A549 (cell line): ENCODE results near the gene TMEM238L. TPM values are rescaled to one million over a fixed set of nuclear protein-coding genes. Genes with fewer than 3 reads are reported as not detected.

Experiments used
- ATAC-seq, 2 experiments: fragments of 200-7000 bp in 1 of 2; fragments of >200 bp in 1 of 2; cut with Nextera tagmentation in 1 of 2; cut with Tn5 transposase in 1 of 2; 3 replicates each; pipeline versions ENCODE4 v1.8.0 to v1.9.1; 2018 to 2020; ENCODE audit warnings: mild to moderate bottlenecking in 1 of 2, moderate library complexity in 1 of 2
- CTCF ChIA-PET: fragments of 300-600 bp; sonication (Branson Sonifier 250); formaldehyde crosslinking; extraction: SDS; loops from one replicate; lab custom pipeline; 2021; ENCODE audit warnings: antibody characterized with exemption, inconsistent platforms; lab: Yijun Ruan, JAX
- POLR2A ChIA-PET: fragments of 350-600 bp; formaldehyde crosslinking; extraction: SDS; loops from one replicate; lab custom pipeline; 2021; ENCODE audit warnings: antibody characterized with exemption, inconsistent platforms; lab: Yijun Ruan, JAX
- DNase-seq, 2 experiments: peaks; one replicate each; pipeline versions ENCODE4 v3.0.0 to v3.0.0-alpha.2; 2011 to 2016; ENCODE audit warnings: low read depth in 1 of 2, low spot score in 1 of 2
- FAIRE-seq: peaks from 2 replicates; lab custom pipeline; 2011; peaks lifted over from hg19 to GRCh38; lab: Jason Lieb, UNC
- H3K27ac ChIP-seq, 2 experiments: fragments of >200 bp; sonication (Bioruptor Twin); formaldehyde crosslinking; 3 replicates each; pipeline ENCODE4 v1.5.1; 2016 to 2017
- H3K4me1 ChIP-seq: fragments of >200 bp; sonication (Bioruptor Twin); formaldehyde crosslinking; 3 replicates; pipeline ENCODE4 v1.6.1; 2016
- H3K4me2 ChIP-seq: fragments of >200 bp; sonication (Bioruptor Twin); formaldehyde crosslinking; 3 replicates; pipeline ENCODE4 v1.6.1; 2016
- H3K4me3 ChIP-seq: fragments of >200 bp; sonication (Bioruptor Twin); formaldehyde crosslinking; 3 replicates; pipeline ENCODE4 v1.5.1; 2016
- H3K9me3 ChIP-seq: fragments of >200 bp; sonication (Bioruptor Twin); formaldehyde crosslinking; 3 replicates; pipeline ENCODE4 v1.6.1; 2016
- ATOH8 ChIP-seq: fragments of 250-450 bp; sonication (Bioruptor Pico); IDR thresholded peaks from 2 replicates; pipeline ENCODE4 v1.5.0; 2020; ENCODE audit warnings: low read depth, mild to moderate bottlenecking, moderate library complexity
- BCL3 ChIP-seq: fragments of >200 bp; sonication (Bioruptor Twin); formaldehyde crosslinking; IDR thresholded peaks from 3 replicates; pipeline ENCODE4 v1.6.1; 2016
- CBX8 ChIP-seq: fragments of 200-600 bp; sonication (generic); IDR thresholded peaks from 2 replicates; pipeline ENCODE4 v1.6.1; 2016
- CHD2 ChIP-seq: fragments of 150-350 bp; IDR thresholded peaks from 2 replicates; pipeline ENCODE4 v1.6.1; 2014; ENCODE audit warnings: low read length; ENCODE audit not compliant: partially characterized antibody
- CTCF ChIP-seq: fragments of >200 bp; sonication (Bioruptor Twin); formaldehyde crosslinking; IDR thresholded peaks from 3 replicates; pipeline ENCODE4 v1.5.1; 2016
- EHMT2 ChIP-seq: fragments of 200-600 bp; sonication (generic); IDR thresholded peaks from 2 replicates; pipeline ENCODE4 v1.6.1; 2016; ENCODE audit warnings: antibody characterized with exemption, low read depth, mild to moderate bottlenecking, moderate library complexity
- ELK1 ChIP-seq: fragments of 150-350 bp; IDR thresholded peaks from 2 replicates; pipeline ENCODE4 v1.6.1; 2014; ENCODE audit warnings: low read depth, mild to moderate bottlenecking, low read length
- ESRRA ChIP-seq: fragments of 150-350 bp; IDR thresholded peaks from 2 replicates; pipeline ENCODE4 v1.6.1; 2014; ENCODE audit warnings: mild to moderate bottlenecking, low read length, borderline replicate concordance
- FOSB ChIP-seq: fragments of 250-450 bp; sonication (Bioruptor Pico); IDR thresholded peaks from 2 replicates; pipeline ENCODE4 v1.5.0; 2020; ENCODE audit warnings: mild to moderate bottlenecking, moderate library complexity
- FOXS1 ChIP-seq: fragments of 250-450 bp; sonication (Bioruptor Pico); IDR thresholded peaks from 2 replicates; pipeline ENCODE4 v1.5.0; 2020; ENCODE audit warnings: mild to moderate bottlenecking, moderate library complexity
- GATA3 ChIP-seq: IDR thresholded peaks from 2 replicates; pipeline ENCODE4 v1.6.1; 2012; ENCODE audit warnings: borderline replicate concordance
- HDAC2 ChIP-seq: fragments of 200-600 bp; sonication (generic); IDR thresholded peaks from 2 replicates; pipeline ENCODE4 v1.6.1; 2016
- HES2 ChIP-seq: fragments of >200 bp; sonication (Bioruptor Twin); formaldehyde crosslinking; IDR thresholded peaks from 2 replicates; pipeline ENCODE4 v1.6.1; 2016
- JUNB ChIP-seq: fragments of >200 bp; sonication (Bioruptor Twin); formaldehyde crosslinking; IDR thresholded peaks from 2 replicates; pipeline ENCODE4 v1.6.1; 2016
- KDM1A ChIP-seq: fragments of 200-600 bp; sonication (generic); IDR thresholded peaks from 2 replicates; pipeline ENCODE4 v1.6.1; 2016; ENCODE audit warnings: low read depth, mild to moderate bottlenecking
- KDM5A ChIP-seq: fragments of 200-600 bp; sonication (generic); IDR thresholded peaks from 2 replicates; pipeline ENCODE4 v1.6.1; 2016; ENCODE audit warnings: antibody characterized with exemption, mild to moderate bottlenecking
- MYC ChIP-seq: IDR thresholded peaks from 2 replicates; pipeline ENCODE4 v1.6.1; 2012; ENCODE audit warnings: mild to moderate bottlenecking, inconsistent platforms, low read length, improper control_type of control experiment, borderline replicate concordance
- NPAS2 ChIP-seq: fragments of 250-450 bp; sonication (Bioruptor Pico); IDR thresholded peaks from 2 replicates; pipeline ENCODE4 v1.8.0; 2022; ENCODE audit warnings: mild to moderate bottlenecking, moderate library complexity, borderline replicate concordance
- PBX3 ChIP-seq: IDR thresholded peaks from 2 replicates; pipeline ENCODE4 v1.6.1; 2012
- POLR2A ChIP-seq: IDR thresholded peaks from 2 replicates; pipeline ENCODE4 v1.6.1; 2012; ENCODE audit warnings: mild to moderate bottlenecking, low read length
- RCOR1 ChIP-seq: fragments of 150-350 bp; IDR thresholded peaks from 2 replicates; pipeline ENCODE4 v1.6.1; 2014; ENCODE audit warnings: antibody characterized with exemption, low read length, low read depth
- SMC3 ChIP-seq: fragments of >200 bp; sonication (Bioruptor Twin); formaldehyde crosslinking; IDR thresholded peaks from 3 replicates; pipeline ENCODE4 v1.6.1; 2018; ENCODE audit warnings: inconsistent platforms
- SREBF2 ChIP-seq: fragments of 450-650 bp; IDR thresholded peaks from 2 replicates; pipeline ENCODE4 v1.6.1; 2014; ENCODE audit warnings: mild to moderate bottlenecking, moderate library complexity
- TP53 ChIP-seq: fragments of 250-450 bp; sonication (Bioruptor Pico); IDR thresholded peaks from 2 replicates; pipeline ENCODE4 v1.5.0; 2021; ENCODE audit warnings: mild to moderate bottlenecking, moderate library complexity
- ZC3H11A ChIP-seq: fragments of 450-650 bp; IDR thresholded peaks from 2 replicates; pipeline ENCODE4 v1.6.1; 2014; ENCODE audit warnings: antibody characterized with exemption, mild to moderate bottlenecking
- WGBS: methylation state at CpG from one replicate; pipeline ENCODE4 v1.1.6; 2017; ENCODE audit errors: missing lambda C conversion rate; 5-methylcytosine and 5-hydroxymethylcytosine counted together
- polyA plus RNA-seq, 4 experiments: library from polyadenylated mRNA; depleted of rRNA in 3 of 4; stranded (reverse); fragments of >200 nt; fragmentation: RNase III in 1 of 4; extraction: RNeasy Plus Mini Kit Qiagen cat#74134 plus additional on column Dnase treatment in 1 of 4; gene quantifications; 2 replicates in 3 of 4; 3 replicates in 1 of 4; pipeline ENCODE4 v1.2.3, GENCODE V29; 2011 to 2017

TMEM238L gene
- polyA plus RNA-seq, 2 of the 4 experiments (the other 2 are of a cell fraction) = not detected

GRCh38 chr17:10824874-10825273, 21.0 kb upstream of the TMEM238L start:
- POLR2A ChIA-PET = no interaction called here
- Histone ChIP-seq H3K4me2 (no peak overlapping the region), H3K4me1 (no peaks in the 10 kb centered on the region), H3K27ac (no peak overlapping the region), H3K4me3 (no peak overlapping the region), H3K9me3 (no peaks in the 10 kb centered on the region)
- ATAC-seq = no peak
- no peak for TF ChIP-seq BCL3
- TF ChIP-seq KDM1A = no peak
- no peak for TF ChIP-seq HES2
- no peak for TF ChIP-seq EHMT2
- no peak for TF ChIP-seq ATOH8 (CRISPR knock-in tag)
- no peak for TF ChIP-seq GATA3
- TF ChIP-seq FOSB (CRISPR knock-in tag) = no peak
- no peak for TF ChIP-seq CHD2
- TF ChIP-seq POLR2A = no peak
- TF ChIP-seq TP53 (CRISPR knock-in tag) = no peak
- no peak for TF ChIP-seq SMC3
- CTCF ChIA-PET = interaction anchor here (0.8 to 1.1 kb wide), 2 partner anchors 20 to 88 kb away, joined by 4 read pairs; no protein-coding TSS in a partner anchor
- 48% methylated on average over 7 of the region's 7 CpGs for WGBS
- DNase-seq = no peak
- FAIRE-seq = no peak

GRCh38 chr17:10821770-10822169, 17.9 kb upstream of the TMEM238L start:
- FAIRE-seq = no peak

GRCh38 chr17:10821054-10821453, 17.2 kb upstream of the TMEM238L start:
- TF ChIP-seq ESRRA = no peak
- no peak for TF ChIP-seq PBX3
- TF ChIP-seq RCOR1 = no peak
- no peak for TF ChIP-seq NPAS2 (CRISPR knock-in tag)
- TF ChIP-seq MYC = no peak
- TF ChIP-seq JUNB = no peak
- TF ChIP-seq ELK1 = no peak
- no peak for TF ChIP-seq POLR2A
- no peak for TF ChIP-seq KDM1A
- TF ChIP-seq FOXS1 = no peak
- TF ChIP-seq KDM5A = no peak
- no peak for TF ChIP-seq HDAC2
- TF ChIP-seq SREBF2 = no peak
- no peak for TF ChIP-seq TP53 (CRISPR knock-in tag)
- no peak for TF ChIP-seq ZC3H11A
- ChIA-PET POLR2A (no interaction called here), CTCF (interaction anchor here (1.3 to 3.5 kb wide), 2 partner anchors 8 to 84 kb away, joined by 3 to 10 read pairs; no protein-coding TSS in a partner anchor)
- DNase-seq (no peak), FAIRE-seq (no peak), ATAC-seq (no peak)
- no peak overlapping the region for H3K4me3 ChIP-seq
- no peak overlapping the region for H3K4me2 ChIP-seq
- WGBS = 30% methylated on average over 4 of the region's 4 CpGs
- no peak overlapping the region for H3K27ac ChIP-seq
- no peaks in the 10 kb centered on the region for H3K9me3 ChIP-seq
- H3K4me1 ChIP-seq = no peaks in the 10 kb centered on the region

More at GRCh38 chr17:10821770-10822169, 17.9 kb upstream of the TMEM238L start:
- Histone ChIP-seq H3K4me3 (no peak overlapping the region), H3K4me2 (no peak overlapping the region), H3K9me3 (no peaks in the 10 kb centered on the region), H3K27ac (no peak overlapping the region), H3K4me1 (no peaks in the 10 kb centered on the region)
- POLR2A ChIA-PET = no interaction called here
- TF ChIP-seq CTCF = no peak
- TF ChIP-seq TP53 (CRISPR knock-in tag) = no peak
- TF ChIP-seq CBX8 = no peak
- no peak for TF ChIP-seq ZC3H11A
- no peak for TF ChIP-seq KDM1A
- CTCF ChIA-PET = interaction anchor here (1.1 to 3.5 kb wide), 3 partner anchors 9 to 85 kb away, joined by 3 to 10 read pairs (median 3); partner anchors contain the start of gene PIRT
- ATAC-seq (no peak), DNase-seq (no peak)
